OCI-LY1 (cell line): ENCODE measurements around the gene LGALS9C.
"Not testable (repeated sequence)": the region's sequence is repeated elsewhere in the genome, so short reads cannot be mapped to it uniquely, and the experiment has no call there.

Experiments used
- CTCF ChIP-seq: fragments of 200-600 bp; sonication (generic), shearing (Covaris generic); IDR thresholded peaks from 2 replicates; pipeline ENCODE4 v1.5.1; 2017; ENCODE audit warnings: mild to moderate bottlenecking, antibody characterized with exemption, low read length, moderate library complexity, mixed read lengths
- EZH2 ChIP-seq: fragments of 200-600 bp; sonication (generic), shearing (Covaris generic); IDR thresholded peaks from 2 replicates; pipeline ENCODE4 v1.8.0; 2017; ENCODE audit warnings: borderline replicate concordance, mixed run types, mild to moderate bottlenecking, antibody characterized with exemption, low read length, moderate library complexity, mixed read lengths

GRCh38 chr17:18488622-18489021 lies 12.0 kb downstream of the LGALS9C start:
- TF ChIP-seq CTCF, EZH2: not testable (repeated sequence)
